Activated naive CD4-positive, alpha-beta T cell treated with anti-CD3 and anti-CD28 coated beads, Interleukin-2, amount 10 ng/mL, durations not matched to agents 5 hours and 36 hours (primary cell): ENCODE results near the gene PUS1. TPM values are rescaled to one million over a fixed set of nuclear protein-coding genes. Genes with fewer than 3 reads are reported as not detected.

ENCODE experiments used
- total RNA-seq, 2 experiments: library from RNA; stranded (reverse); gene quantifications; one replicate each; pipeline ENCODE4 v1.2.3, GENCODE V29; 2021

Gene PUS1
- 10 to 100 TPM; 42.6 to 43.7 TPM for total RNA-seq

GRCh38 chr12:131928711-131929580 lies at the start of gene PUS1:
Gene PUS1, plus strand, starts transcription at chr12:131929276. Its CDS starts 447 bp downstream, at chr12:131929723.

GRCh38 chr12:131894313-131894860 lies 34.7 kb upstream of the PUS1 start, which contains the start of gene ULK1:
Gene ULK1, plus strand, starts transcription at chr12:131894622. Its CDS starts 380 bp downstream, at chr12:131895002.

GRCh38 chr12:131949431-131950181 lies 20.5 kb downstream of the PUS1 start, which contains the start of gene EP400:
Gene EP400, plus strand, starts transcription at chr12:131949942. Its CDS starts 10,678 bp downstream, at chr12:131960620.

Other genes starting within 250 kb of the PUS1 start
- gene SFSWAP, start 218.2 kb upstream of the PUS1 start, total RNA-seq: 10 to 100 TPM; 53.3 to 55.1 TPM
- under 1 TPM; 0.17 to 0.28 TPM for gene MMP17, start 100.9 kb upstream of the PUS1 start, total RNA-seq
- gene ULK1, start 34.7 kb upstream of the PUS1 start, total RNA-seq: 10 to 100 TPM; 25.3 TPM
- 10 to 100 TPM; 47.1 to 49.2 TPM for gene EP400, start 20.7 kb downstream of the PUS1 start, total RNA-seq
- gene DDX51, start 215.0 kb downstream of the PUS1 start, total RNA-seq: 10 to 100 TPM; 24.3 to 24.5 TPM
- gene NOC4L, start 215.2 kb downstream of the PUS1 start, total RNA-seq: 10 to 100 TPM; 22.8 TPM